Keratinocyte (primary cell): ENCODE data around the gene SULT1A3. TPM values are rescaled to one million over a fixed set of nuclear protein-coding genes. Genes with fewer than 3 reads are reported as not detected.

Source experiments
- DNase-seq: peaks from one replicate; pipeline ENCODE4 v3.0.0-alpha.2; 2011; ENCODE audit warnings: low read depth, missing footprints, low spot score
- FAIRE-seq: peaks from 2 replicates; lab custom pipeline; 2011; peaks lifted over from hg19 to GRCh38; lab: Jason Lieb, UNC
- H2AFZ ChIP-seq: 2 replicates; pipeline ENCODE4 v1.6.0; 2012; ENCODE audit warnings: low read length, control low read depth, inconsistent platforms; ENCODE audit not compliant: control insufficient read depth
- H3K27ac ChIP-seq: 2 replicates; pipeline ENCODE4 v1.5.1; 2011; ENCODE audit warnings: low read length; ENCODE audit not compliant: control insufficient read depth, insufficient read depth
- H3K27me3 ChIP-seq: 3 replicates; pipeline ENCODE4 v1.6.0; 2011; ENCODE audit warnings: low read length; ENCODE audit not compliant: control insufficient read depth, insufficient read depth; ENCODE audit errors: extremely low read depth
- H3K36me3 ChIP-seq, 2 experiments: 2 replicates in 1 of 2; 3 replicates in 1 of 2; pipeline ENCODE4 v1.5.1; 2011; ENCODE audit warnings: low read length in 2 of 2, mild to moderate bottlenecking in 1 of 2; ENCODE audit not compliant: control insufficient read depth in 2 of 2, insufficient read depth in 2 of 2; ENCODE audit errors: extremely low read depth in 1 of 2
- H3K4me1 ChIP-seq: 3 replicates; pipeline ENCODE4 v1.5.1; 2011; ENCODE audit warnings: low read length; ENCODE audit not compliant: control insufficient read depth, insufficient read depth; ENCODE audit errors: extremely low read depth
- H3K4me2 ChIP-seq: 3 replicates; pipeline ENCODE4 v1.6.0; 2011; ENCODE audit warnings: low read depth, low read length; ENCODE audit not compliant: control insufficient read depth, insufficient read depth; ENCODE audit errors: extremely low read depth
- H3K4me3 ChIP-seq, 3 experiments: fragments of 200-600 bp in 1 of 3; sonication (generic) in 1 of 3; 2 replicates in 2 of 3; 3 replicates in 1 of 3; pipeline ENCODE4 v1.5.1; 2011 to 2016; ENCODE audit warnings: low read length in 3 of 3, mild to moderate bottlenecking in 3 of 3, control low read depth in 2 of 3, inconsistent platforms in 1 of 3, low read depth in 1 of 3, mixed read lengths in 1 of 3, mixed run types in 1 of 3, moderate library complexity in 1 of 3; ENCODE audit not compliant: control insufficient read depth in 2 of 3, insufficient read depth in 2 of 3; ENCODE audit errors: extremely low read depth in 1 of 3
- H3K79me2 ChIP-seq: 2 replicates; pipeline ENCODE4 v1.6.0; 2012; ENCODE audit warnings: low read length; ENCODE audit not compliant: control insufficient read depth, insufficient read depth
- H3K9ac ChIP-seq: 3 replicates; pipeline ENCODE4 v1.6.0; 2011; ENCODE audit warnings: low read length; ENCODE audit not compliant: control insufficient read depth, insufficient read depth; ENCODE audit errors: extremely low read depth
- H3K9me1 ChIP-seq: 3 replicates; pipeline ENCODE4 v1.6.0; 2011; ENCODE audit warnings: low read length; ENCODE audit not compliant: control insufficient read depth, insufficient read depth; ENCODE audit errors: extremely low read depth
- H3K9me3 ChIP-seq: 2 replicates; pipeline ENCODE4 v1.5.1; 2012; ENCODE audit warnings: low read depth, low read length; ENCODE audit not compliant: control insufficient read depth
- H4K20me1 ChIP-seq: 3 replicates; pipeline ENCODE4 v1.6.0; 2011; ENCODE audit warnings: low read length; ENCODE audit not compliant: control insufficient read depth, insufficient read depth; ENCODE audit errors: extremely low read depth
- EZH2 ChIP-seq: IDR thresholded peaks from one replicate; pipeline ENCODE4 v1.6.1; 2012; ENCODE audit warnings: inconsistent platforms, mild to moderate bottlenecking, low read length, moderate library complexity
- dilution Hi-C: fragments of 300-500 bp; cut with MboI; formaldehyde crosslinking; loops from one replicate; pipeline ENCODE4 v1.7.0; 2020; ENCODE audit warnings: low sequenced_read_pairs; ENCODE audit not compliant: extremely low pct_ligation_motif_present
- polyA plus RNA-seq, 5 experiments: library from polyadenylated mRNA; depleted of rRNA in 3 of 5; stranded (reverse) in 3 of 5; stranded (forward) in 1 of 5; unstranded in 1 of 5; fragments of >200 nt; gene quantifications; 1 replicate in 1 of 5; 2 replicates in 3 of 5; 3 replicates in 1 of 5; pipeline versions ENCODE4 v1.2.1 to v1.2.3, GENCODE V29; 2011 to 2012; ENCODE audit warnings: missing spikeins in 2 of 5, low read depth in 1 of 5, low replicate concordance in 1 of 5
- TF ChIP-seq, protein P1 (sequence below), 3 experiments: IDR thresholded peaks in 1 of 3; conservative IDR thresholded peaks in 1 of 3; optimal IDR thresholded peaks in 1 of 3; 2 replicates in 2 of 3; 3 replicates in 1 of 3; pipeline versions ENCODE3 to v1.5.1; 2011; ENCODE audit warnings: low read length in 3 of 3, mild to moderate bottlenecking in 3 of 3, moderate library complexity in 2 of 3, control low read depth in 1 of 3, inconsistent platforms in 1 of 3; ENCODE audit not compliant: insufficient read depth in 2 of 3; ENCODE audit errors: extremely low read depth in 1 of 3

Gene SULT1A3
- polyA plus RNA-seq, 1 donor (not counting 4 experiments of a cell fraction or from before 2014, with no cell fraction given), result 8.0 TPM

- no peaks in the 10 kb centered on the region for H3K9me3 ChIP-seq
- H3K27ac ChIP-seq, result no peak overlapping the region
- H3K27me3 ChIP-seq, result no peaks in the 10 kb centered on the region
- H2AFZ ChIP-seq, result no peak overlapping the region
- H3K36me3 ChIP-seq, result no peaks in the 10 kb centered on the region
- no peaks in the 10 kb centered on the region for H3K79me2 ChIP-seq
- no peaks in the 10 kb centered on the region for H3K9me1 ChIP-seq
- H3K4me3 ChIP-seq, result no peak overlapping the region
- no peaks in the 10 kb centered on the region for H4K20me1 ChIP-seq
- H3K4me1 ChIP-seq, result peaks cover 3% of the 10 kb centered on the region
- FAIRE-seq (no peak), DNase-seq (no peak)
- TF ChIP-seq EZH2, result no peak
- TF ChIP-seq, protein P1, sequence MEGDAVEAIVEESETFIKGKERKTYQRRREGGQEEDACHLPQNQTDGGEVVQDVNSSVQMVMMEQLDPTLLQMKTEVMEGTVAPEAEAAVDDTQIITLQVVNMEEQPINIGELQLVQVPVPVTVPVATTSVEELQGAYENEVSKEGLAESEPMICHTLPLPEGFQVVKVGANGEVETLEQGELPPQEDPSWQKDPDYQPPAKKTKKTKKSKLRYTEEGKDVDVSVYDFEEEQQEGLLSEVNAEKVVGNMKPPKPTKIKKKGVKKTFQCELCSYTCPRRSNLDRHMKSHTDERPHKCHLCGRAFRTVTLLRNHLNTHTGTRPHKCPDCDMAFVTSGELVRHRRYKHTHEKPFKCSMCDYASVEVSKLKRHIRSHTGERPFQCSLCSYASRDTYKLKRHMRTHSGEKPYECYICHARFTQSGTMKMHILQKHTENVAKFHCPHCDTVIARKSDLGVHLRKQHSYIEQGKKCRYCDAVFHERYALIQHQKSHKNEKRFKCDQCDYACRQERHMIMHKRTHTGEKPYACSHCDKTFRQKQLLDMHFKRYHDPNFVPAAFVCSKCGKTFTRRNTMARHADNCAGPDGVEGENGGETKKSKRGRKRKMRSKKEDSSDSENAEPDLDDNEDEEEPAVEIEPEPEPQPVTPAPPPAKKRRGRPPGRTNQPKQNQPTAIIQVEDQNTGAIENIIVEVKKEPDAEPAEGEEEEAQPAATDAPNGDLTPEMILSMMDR (optimal IDR thresholded peaks at IDR 0.05 in 1 of 3, IDR thresholded peaks at IDR 0.05 in 1 of 3, conservative IDR thresholded peaks at IDR 0.05 in 1 of 3; ENCODE audit: extremely low read depth in 1 of 3, insufficient read depth in 2 of 3, low read length in 3 of 3), result no peak
- H3K9ac ChIP-seq, result no peak overlapping the region
- dilution Hi-C loops, result no loop called here
- H3K4me2 ChIP-seq, result no peak overlapping the region
These were observed 13.2 kb upstream of the SULT1A3 start for GRCh38 chr16:30185683-30186421.

DNA sequence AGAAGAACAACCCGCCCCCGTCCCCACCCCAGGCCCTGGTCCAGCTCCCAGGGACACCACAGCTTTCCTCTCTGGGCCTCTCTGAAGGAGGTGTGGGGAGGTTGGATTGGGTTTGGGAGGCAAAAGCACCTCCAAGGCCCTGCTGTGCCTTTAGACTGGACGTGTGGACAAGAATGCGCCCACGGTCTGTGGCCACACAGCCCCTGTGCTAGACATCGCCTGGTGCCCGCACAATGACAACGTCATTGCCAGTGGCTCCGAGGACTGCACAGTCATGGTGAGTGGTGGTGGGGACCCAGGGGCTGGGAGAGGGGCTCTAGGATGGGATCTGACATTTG is 12.6 kb upstream of the SULT1A3 start:
- Histone ChIP-seq H3K9ac (no peak overlapping the region), H3K27me3 (no peaks in the 10 kb centered on the region), H3K79me2 (no peaks in the 10 kb centered on the region), H3K27ac (no peak overlapping the region), H4K20me1 (no peaks in the 10 kb centered on the region), H3K4me1 (peaks cover 3% of the 10 kb centered on the region), H3K4me2 (no peak overlapping the region), H3K36me3 (no peaks in the 10 kb centered on the region), H3K4me3 (no peak overlapping the region), H3K9me3 (no peaks in the 10 kb centered on the region), H3K9me1 (no peaks in the 10 kb centered on the region), H2AFZ (no peak overlapping the region)
- no peak for TF ChIP-seq EZH2
- TF ChIP-seq, protein P1 (optimal IDR thresholded peaks at IDR 0.05 in 1 of 3, IDR thresholded peaks at IDR 0.05 in 1 of 3, conservative IDR thresholded peaks at IDR 0.05 in 1 of 3; ENCODE audit: extremely low read depth in 1 of 3, insufficient read depth in 2 of 3, low read length in 3 of 3), result no peak
- dilution Hi-C loops, result no loop called here
- DNase-seq (no peak), FAIRE-seq (no peak)
